Measurements from ENCODE around the gene APPL2.
"Not testable (repeated sequence)": the region's sequence is repeated elsewhere in the genome, so short reads cannot be mapped to it uniquely, and the experiment has no call there.

The APPL2 gene

GRCh38 chr12:105235732-105236476 is at the start of gene APPL2:
Gene APPL2 (minus strand): TSS chr12:105236174. CDS start chr12:105236012, 162 bp downstream.
- peak; percentile 83 to 90 for DNase-seq

- no peak for DNase-seq
Measured at GRCh38 chr12:105285378-105285777, 49.4 kb upstream of the APPL2 start.

- DNase-seq = no peak
Measured at GRCh38 chr12:105281694-105282049, 45.7 kb upstream of the APPL2 start.

- no peak for DNase-seq
Measured at GRCh38 chr12:105280966-105281693, 45.2 kb upstream of the APPL2 start.

GRCh38 chr12:105279460-105280056 is 43.6 kb upstream of the APPL2 start:
- DNase-seq = peak; percentile 29 to 52

GRCh38 chr12:105278043-105278697 is 42.2 kb upstream of the APPL2 start:
- no peak for DNase-seq

- DNase-seq = no peak
Measured at GRCh38 chr12:105275997-105276733, 40.2 kb upstream of the APPL2 start.

GRCh38 chr12:105274571-105274970 is 38.6 kb upstream of the APPL2 start:
- no peak for DNase-seq

- DNase-seq = no peak
Measured at GRCh38 chr12:105273601-105274000, 37.6 kb upstream of the APPL2 start.

GRCh38 chr12:105272814-105273416 is 36.9 kb upstream of the APPL2 start:
- DNase-seq = no peak

GRCh38 chr12:105272152-105272551 is 36.2 kb upstream of the APPL2 start:
- no peak for DNase-seq

- no peak for DNase-seq
Measured at GRCh38 chr12:105271364-105271763, 35.4 kb upstream of the APPL2 start.

- no peak for DNase-seq
Measured at GRCh38 chr12:105270671-105271255, 34.8 kb upstream of the APPL2 start.

- no peak for DNase-seq
Measured at GRCh38 chr12:105267711-105268110, 31.7 kb upstream of the APPL2 start.

GRCh38 chr12:105264771-105265170 is 28.8 kb upstream of the APPL2 start:
- DNase-seq = no peak

GRCh38 chr12:105262461-105263184 is 26.6 kb upstream of the APPL2 start:
- DNase-seq = no peak

GRCh38 chr12:105261010-105261409 is 25.0 kb upstream of the APPL2 start:
- DNase-seq = no peak

- DNase-seq = no peak
Measured at GRCh38 chr12:105259226-105259625, 23.3 kb upstream of the APPL2 start.

GRCh38 chr12:105257321-105257728 is 21.4 kb upstream of the APPL2 start:
- DNase-seq = no peak

GRCh38 chr12:105256921-105257320 is 20.9 kb upstream of the APPL2 start:
- no peak for DNase-seq

GRCh38 chr12:105256431-105256830 is 20.5 kb upstream of the APPL2 start:
- DNase-seq = not testable (repeated sequence)

Data from CD4-positive, alpha-beta T cell treated with Interleukin-1 beta for 1 hour (primary cell).